ENCODE results near the gene ZDHHC14. TPM values are rescaled to one million over a fixed set of nuclear protein-coding genes. Genes with fewer than 3 reads are reported as not detected.

ZDHHC14 gene
- total RNA-seq, 1 donor from 2014 or later: 26.1 TPM

GRCh38 chr6:157434349-157435033 lies 53.5 kb downstream of the ZDHHC14 start:
- intact Hi-C loops (cut with DNase I): loop anchor here (5.0 kb wide), 2 partner anchors 52 to 107 kb away; partner anchors contain the start of gene ZDHHC14
- DNase-seq (ENCODE audit: low spot score): no peak

- DNase-seq (ENCODE audit: low spot score): no peak
- intact Hi-C loops (cut with DNase I): no loop called here
These were observed 55.4 kb downstream of the ZDHHC14 start for GRCh38 chr6:157436219-157436943.

- intact Hi-C loops (cut with DNase I): no loop called here
These were observed 56.0 kb downstream of the ZDHHC14 start for GRCh38 chr6:157436944-157437336.

GRCh38 chr6:157438611-157439111 lies 57.7 kb downstream of the ZDHHC14 start:
- no peak for DNase-seq (ENCODE audit: low spot score)
- intact Hi-C loops (cut with DNase I): no loop called here

More at GRCh38 chr6:157436944-157437336, 56.0 kb downstream of the ZDHHC14 start:
- no peak for DNase-seq (ENCODE audit: low spot score)

- intact Hi-C loops (cut with DNase I): no loop called here
These were observed 59.2 kb downstream of the ZDHHC14 start for GRCh38 chr6:157440171-157440570.

GRCh38 chr6:157442291-157442690 lies 61.3 kb downstream of the ZDHHC14 start:
- intact Hi-C loops (cut with DNase I): no loop called here
- DNase-seq (ENCODE audit: low spot score): no peak

More at GRCh38 chr6:157440171-157440570, 59.2 kb downstream of the ZDHHC14 start:
- no peak for DNase-seq (ENCODE audit: low spot score)

- no peak for DNase-seq (ENCODE audit: low spot score)
- intact Hi-C loops (cut with DNase I): no loop called here
These were observed 62.2 kb downstream of the ZDHHC14 start for GRCh38 chr6:157443066-157443800.

- intact Hi-C loops (cut with DNase I): no loop called here
- no peak for DNase-seq (ENCODE audit: low spot score)
These were observed 64.5 kb downstream of the ZDHHC14 start for GRCh38 chr6:157445277-157446009.

- DNase-seq (ENCODE audit: low spot score): no peak
- intact Hi-C loops (cut with DNase I): no loop called here
These were observed 66.7 kb downstream of the ZDHHC14 start for GRCh38 chr6:157447735-157448134.

- no peak for DNase-seq (ENCODE audit: low spot score)
- intact Hi-C loops (cut with DNase I): no loop called here
These were observed 68.6 kb downstream of the ZDHHC14 start for GRCh38 chr6:157449610-157450009.

GRCh38 chr6:157450931-157451742 lies 70.1 kb downstream of the ZDHHC14 start:
- intact Hi-C loops (cut with DNase I): no loop called here

GRCh38 chr6:157452096-157452495 lies 71.1 kb downstream of the ZDHHC14 start:
- intact Hi-C loops (cut with DNase I): no loop called here
- DNase-seq (ENCODE audit: low spot score): no peak

More at GRCh38 chr6:157450931-157451742, 70.1 kb downstream of the ZDHHC14 start:
- DNase-seq (ENCODE audit: low spot score): no peak

GRCh38 chr6:157453131-157453530 lies 72.1 kb downstream of the ZDHHC14 start:
- DNase-seq (ENCODE audit: low spot score): no peak
- intact Hi-C loops (cut with DNase I): no loop called here

- no peak for DNase-seq (ENCODE audit: low spot score)
- intact Hi-C loops (cut with DNase I): no loop called here
These were observed 73.0 kb downstream of the ZDHHC14 start for GRCh38 chr6:157453978-157454377.

GRCh38 chr6:157454762-157455714 lies 74.0 kb downstream of the ZDHHC14 start:
- intact Hi-C loops (cut with DNase I): no loop called here
- DNase-seq (ENCODE audit: low spot score): no peak

GRCh38 chr6:157455731-157456523 lies 74.9 kb downstream of the ZDHHC14 start:
- no peak for DNase-seq (ENCODE audit: low spot score)
- intact Hi-C loops (cut with DNase I): no loop called here

- no peak for DNase-seq (ENCODE audit: low spot score)
- intact Hi-C loops (cut with DNase I): no loop called here
These were observed 75.5 kb downstream of the ZDHHC14 start for GRCh38 chr6:157456524-157456829.

All from cardiac septum (tissue), 1 donor.